ENCODE results near the gene NTM.

Gene NTM

DNA sequence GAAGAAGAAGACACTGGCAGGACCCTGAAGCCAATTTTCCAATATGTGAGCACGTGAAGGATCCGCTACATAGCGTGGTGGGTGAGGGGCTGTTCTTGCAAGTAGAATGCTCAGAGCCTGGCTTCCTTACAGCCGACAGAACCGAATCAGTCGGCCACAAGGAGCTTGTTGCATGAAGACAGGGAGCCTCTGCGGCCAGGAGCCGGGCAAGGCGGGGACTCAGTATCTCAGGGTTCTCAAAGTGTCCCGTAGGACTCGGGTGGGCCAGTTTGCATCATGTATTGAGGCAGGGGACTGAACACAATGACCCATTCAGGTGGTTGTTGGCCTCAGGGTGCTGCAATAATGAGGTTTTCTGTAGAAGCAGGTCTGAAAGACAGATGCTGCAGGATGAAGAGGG lies 289.5 kb downstream of the NTM start:
- no peak overlapping the region for H2BK5ac ChIP-seq (ENCODE audit: low read depth, low read length, poor library complexity, severe bottlenecking)
- H3K14ac ChIP-seq (ENCODE audit: low read length in 2 of 2): no peak overlapping the region
- no peaks in the 10 kb centered on the region for H3K4me1 ChIP-seq (ENCODE audit: control insufficient read depth, insufficient read depth, low read depth, low read length)
- H4K91ac ChIP-seq (ENCODE audit: low read length): no peak overlapping the region
- H2AFZ ChIP-seq (ENCODE audit: low read depth, low read length): no peak overlapping the region
- H3K36me3 ChIP-seq (ENCODE audit: control insufficient read depth in 1 of 2, insufficient read depth in 2 of 2, low read depth in 1 of 2, low read length in 2 of 2): no peaks in the 10 kb centered on the region
- H2BK15ac ChIP-seq (ENCODE audit: low read depth, poor library complexity, severe bottlenecking): no peak overlapping the region
- H3K9me3 ChIP-seq (ENCODE audit: control insufficient read depth, low read length): no peaks in the 10 kb centered on the region
- peak overlapping the region in 1 of 2 experiments; percentile 4 for H3K4me3 ChIP-seq (ENCODE audit: insufficient read depth in 1 of 2, low read depth in 1 of 2, low read length in 2 of 2)
- no peak for DNase-seq
- H2BK120ac ChIP-seq (ENCODE audit: low read depth, low read length): no peak overlapping the region
- H4K8ac ChIP-seq (ENCODE audit: low read length): no peak overlapping the region
- no peak overlapping the region for H2BK12ac ChIP-seq (ENCODE audit: low read length in 2 of 2)
- H3K79me1 ChIP-seq (replicated peaks; ENCODE audit: low read length, poor library complexity, severe bottlenecking): no peaks in the 10 kb centered on the region
- WGBS: 81% methylated on average over 11 of the region's 11 CpGs
- H3K27ac ChIP-seq (ENCODE audit: low read length, poor library complexity, severe bottlenecking): no peak overlapping the region
- no peak overlapping the region for H3K23ac ChIP-seq (ENCODE audit: low read length in 2 of 2)
- peaks cover 11 to 27% of the 10 kb centered on the region in 2 experiments for H3K27me3 ChIP-seq (ENCODE audit: control insufficient read depth in 1 of 2, insufficient read depth in 1 of 2, low read length in 2 of 2)
- no peak overlapping the region for H3K18ac ChIP-seq (ENCODE audit: low read depth in 1 of 2, low read length in 2 of 2)
- no peak overlapping the region for H3K4me2 ChIP-seq (ENCODE audit: low read length, poor library complexity, severe bottlenecking)
- H3K4ac ChIP-seq (ENCODE audit: low read depth in 1 of 2, low read length in 2 of 2): no peak overlapping the region
- H3K9ac ChIP-seq (ENCODE audit: low read length): no peak overlapping the region
- H2AK5ac ChIP-seq (ENCODE audit: low read length, severe bottlenecking): no peak overlapping the region

DNA sequence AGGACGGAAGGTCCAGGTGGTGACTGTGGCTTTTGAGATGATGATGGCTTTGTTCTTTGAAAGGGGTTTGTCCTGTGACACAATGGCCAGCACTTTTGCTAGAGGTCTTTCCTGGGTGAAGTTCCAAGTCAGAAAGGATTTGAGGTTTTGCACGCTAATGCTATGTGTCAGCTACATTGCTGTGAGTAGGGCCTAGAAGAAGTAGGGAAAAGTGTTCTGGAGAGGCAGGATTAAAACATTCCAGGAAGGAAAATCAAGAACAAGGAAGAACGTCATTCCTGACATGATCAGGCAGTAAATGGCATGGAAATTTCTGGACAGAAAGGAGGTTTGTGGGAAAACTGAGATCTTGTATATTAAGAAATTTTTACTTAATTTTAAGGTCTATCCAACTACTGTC lies 290.7 kb downstream of the NTM start:
- Histone ChIP-seq H2BK15ac (ENCODE audit: low read depth, poor library complexity, severe bottlenecking) (no peak overlapping the region), H3K18ac (ENCODE audit: low read depth in 1 of 2, low read length in 2 of 2) (no peak overlapping the region), H3K23ac (ENCODE audit: low read length in 2 of 2) (no peak overlapping the region), H2BK5ac (ENCODE audit: low read depth, low read length, poor library complexity, severe bottlenecking) (no peak overlapping the region), H3K4me1 (ENCODE audit: control insufficient read depth, insufficient read depth, low read depth, low read length) (no peaks in the 10 kb centered on the region), H4K91ac (ENCODE audit: low read length) (no peak overlapping the region), H3K27me3 (ENCODE audit: control insufficient read depth in 1 of 2, insufficient read depth in 1 of 2, low read length in 2 of 2) (peaks cover 7 to 18% of the 10 kb centered on the region in 2 experiments), H3K4me2 (ENCODE audit: low read length, poor library complexity, severe bottlenecking) (no peak overlapping the region), H3K4ac (ENCODE audit: low read depth in 1 of 2, low read length in 2 of 2) (no peak overlapping the region), H2BK120ac (ENCODE audit: low read depth, low read length) (no peak overlapping the region), H3K9me3 (ENCODE audit: control insufficient read depth, low read length) (no peaks in the 10 kb centered on the region), H4K8ac (ENCODE audit: low read length) (no peak overlapping the region), H3K14ac (ENCODE audit: low read length in 2 of 2) (no peak overlapping the region), H3K4me3 (ENCODE audit: insufficient read depth in 1 of 2, low read depth in 1 of 2, low read length in 2 of 2) (no peak overlapping the region), H3K27ac (ENCODE audit: low read length, poor library complexity, severe bottlenecking) (no peak overlapping the region), H3K79me1 (replicated peaks; ENCODE audit: low read length, poor library complexity, severe bottlenecking) (no peaks in the 10 kb centered on the region), H2BK12ac (ENCODE audit: low read length in 2 of 2) (no peak overlapping the region), H2AK5ac (ENCODE audit: low read length, severe bottlenecking) (no peak overlapping the region), H2AFZ (ENCODE audit: low read depth, low read length) (no peak overlapping the region), H3K36me3 (ENCODE audit: control insufficient read depth in 1 of 2, insufficient read depth in 2 of 2, low read depth in 1 of 2, low read length in 2 of 2) (no peaks in the 10 kb centered on the region), H3K9ac (ENCODE audit: low read length) (peak overlapping the region; percentile 28)
- peak; percentile 25 for DNase-seq
- WGBS: 55% methylated on average over 3 of the region's 3 CpGs

DNA sequence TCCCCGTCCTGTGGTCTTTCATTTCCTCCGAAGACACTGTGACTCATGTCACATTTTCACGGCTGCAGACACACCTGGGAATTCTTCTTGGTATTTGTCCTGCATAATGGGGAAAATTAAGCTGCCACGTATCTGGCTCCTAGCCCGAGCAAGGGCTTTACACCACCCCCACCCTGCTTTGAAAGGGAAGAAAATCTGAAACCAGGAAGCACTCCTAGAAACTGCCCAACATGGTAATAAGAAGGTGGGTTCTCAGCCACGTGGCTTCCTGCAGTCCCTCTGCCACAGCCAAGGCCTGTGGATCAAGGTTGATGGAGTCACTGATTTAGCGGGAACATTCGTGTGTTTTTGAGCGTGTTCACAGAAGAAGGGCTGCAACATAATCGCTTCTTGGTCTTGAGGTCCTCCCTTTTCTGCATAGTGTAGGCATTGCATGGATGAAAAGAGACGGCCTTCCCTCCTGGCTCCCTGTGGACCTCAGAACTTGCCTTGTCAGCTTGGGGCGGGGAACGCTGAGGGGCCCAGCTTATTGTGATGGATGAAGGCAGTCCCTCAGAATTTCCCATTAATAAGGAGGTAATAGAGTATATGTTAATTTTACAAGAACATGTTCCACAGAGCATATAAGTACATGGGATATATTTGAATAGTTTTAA lies 292.0 kb downstream of the NTM start:
- H3K4me3 ChIP-seq (ENCODE audit: insufficient read depth in 1 of 2, low read depth in 1 of 2, low read length in 2 of 2): no peak overlapping the region
- H3K18ac ChIP-seq (ENCODE audit: low read depth in 1 of 2, low read length in 2 of 2): no peak overlapping the region
- no peaks in the 10 kb centered on the region for H3K36me3 ChIP-seq (ENCODE audit: control insufficient read depth in 1 of 2, insufficient read depth in 2 of 2, low read depth in 1 of 2, low read length in 2 of 2)
- H3K4me1 ChIP-seq (ENCODE audit: control insufficient read depth, insufficient read depth, low read depth, low read length): no peaks in the 10 kb centered on the region
- no peak overlapping the region for H2BK120ac ChIP-seq (ENCODE audit: low read depth, low read length)
- no peak overlapping the region for H2BK12ac ChIP-seq (ENCODE audit: low read length in 2 of 2)
- no peak for DNase-seq
- no peak overlapping the region for H3K23ac ChIP-seq (ENCODE audit: low read length in 2 of 2)
- H3K14ac ChIP-seq (ENCODE audit: low read length in 2 of 2): peak overlapping the region in 1 of 2 experiments; percentile 22
- no peak overlapping the region for H2BK15ac ChIP-seq (ENCODE audit: low read depth, poor library complexity, severe bottlenecking)
- no peak overlapping the region for H3K4ac ChIP-seq (ENCODE audit: low read depth in 1 of 2, low read length in 2 of 2)
- no peak overlapping the region for H3K9ac ChIP-seq (ENCODE audit: low read length)
- no peak overlapping the region for H2AFZ ChIP-seq (ENCODE audit: low read depth, low read length)
- H2AK5ac ChIP-seq (ENCODE audit: low read length, severe bottlenecking): no peak overlapping the region
- no peak overlapping the region for H2BK5ac ChIP-seq (ENCODE audit: low read depth, low read length, poor library complexity, severe bottlenecking)
- H3K4me2 ChIP-seq (ENCODE audit: low read length, poor library complexity, severe bottlenecking): no peak overlapping the region
- H4K91ac ChIP-seq (ENCODE audit: low read length): no peak overlapping the region
- peaks cover 9% of the 10 kb centered on the region in 2 experiments for H3K27me3 ChIP-seq (ENCODE audit: control insufficient read depth in 1 of 2, insufficient read depth in 1 of 2, low read length in 2 of 2)
- no peaks in the 10 kb centered on the region for H3K79me1 ChIP-seq (replicated peaks; ENCODE audit: low read length, poor library complexity, severe bottlenecking)
- H3K9me3 ChIP-seq (ENCODE audit: control insufficient read depth, low read length): no peaks in the 10 kb centered on the region
- WGBS: 83% methylated on average over 11 of the region's 13 CpGs
- no peak overlapping the region for H3K27ac ChIP-seq (ENCODE audit: low read length, poor library complexity, severe bottlenecking)
- no peak overlapping the region for H4K8ac ChIP-seq (ENCODE audit: low read length)

DNA sequence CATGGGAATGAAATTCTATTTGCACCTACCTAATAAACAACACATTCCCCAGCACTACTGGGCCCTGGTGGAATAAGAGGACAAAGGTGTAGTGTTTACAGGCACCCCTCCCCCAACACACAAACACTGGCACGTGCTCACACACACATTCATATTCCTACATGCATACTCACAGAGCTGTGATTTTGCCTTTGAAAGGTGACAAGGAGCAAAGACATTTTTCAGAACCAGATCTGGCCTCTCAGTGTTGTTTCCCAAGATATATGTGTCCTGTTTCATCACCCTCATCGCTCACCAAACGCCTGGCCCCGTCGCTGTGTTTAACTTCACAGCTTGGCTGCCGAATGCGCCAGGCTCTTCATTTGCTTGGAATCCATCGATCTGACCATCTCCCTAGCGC lies 292.6 kb downstream of the NTM start:
- H2BK15ac ChIP-seq (ENCODE audit: low read depth, poor library complexity, severe bottlenecking): no peak overlapping the region
- H3K27me3 ChIP-seq (ENCODE audit: control insufficient read depth in 1 of 2, insufficient read depth in 1 of 2, low read length in 2 of 2): peaks cover 5 to 11% of the 10 kb centered on the region in 2 experiments
- H2BK12ac ChIP-seq (ENCODE audit: low read length in 2 of 2): no peak overlapping the region
- H3K23ac ChIP-seq (ENCODE audit: low read length in 2 of 2): no peak overlapping the region
- H3K36me3 ChIP-seq (ENCODE audit: control insufficient read depth in 1 of 2, insufficient read depth in 2 of 2, low read depth in 1 of 2, low read length in 2 of 2): no peaks in the 10 kb centered on the region
- no peak for DNase-seq
- H3K79me1 ChIP-seq (replicated peaks; ENCODE audit: low read length, poor library complexity, severe bottlenecking): no peaks in the 10 kb centered on the region
- H2AK5ac ChIP-seq (ENCODE audit: low read length, severe bottlenecking): no peak overlapping the region
- no peak overlapping the region for H2AFZ ChIP-seq (ENCODE audit: low read depth, low read length)
- no peak overlapping the region for H4K91ac ChIP-seq (ENCODE audit: low read length)
- H3K18ac ChIP-seq (ENCODE audit: low read depth in 1 of 2, low read length in 2 of 2): no peak overlapping the region
- no peak overlapping the region for H3K4me2 ChIP-seq (ENCODE audit: low read length, poor library complexity, severe bottlenecking)
- H3K4ac ChIP-seq (ENCODE audit: low read depth in 1 of 2, low read length in 2 of 2): no peak overlapping the region
- no peak overlapping the region for H4K8ac ChIP-seq (ENCODE audit: low read length)
- H3K14ac ChIP-seq (ENCODE audit: low read length in 2 of 2): no peak overlapping the region
- H3K4me3 ChIP-seq (ENCODE audit: insufficient read depth in 1 of 2, low read depth in 1 of 2, low read length in 2 of 2): no peak overlapping the region
- no peak overlapping the region for H3K27ac ChIP-seq (ENCODE audit: low read length, poor library complexity, severe bottlenecking)
- no peak overlapping the region for H2BK5ac ChIP-seq (ENCODE audit: low read depth, low read length, poor library complexity, severe bottlenecking)
- H3K4me1 ChIP-seq (ENCODE audit: control insufficient read depth, insufficient read depth, low read depth, low read length): no peaks in the 10 kb centered on the region
- no peak overlapping the region for H2BK120ac ChIP-seq (ENCODE audit: low read depth, low read length)
- 92% methylated on average over 9 of the region's 9 CpGs for WGBS
- H3K9ac ChIP-seq (ENCODE audit: low read length): no peak overlapping the region
- no peaks in the 10 kb centered on the region for H3K9me3 ChIP-seq (ENCODE audit: control insufficient read depth, low read length)

Data from mesenchymal stem cell (in vitro differentiated cells and primary cell).